Breast epithelium (tissue), 3 donors: ENCODE measurements around the gene SYNE1.

Source experiments
- CTCF ChIP-seq, 3 donors: fragments of 450-650 bp; IDR thresholded peaks; one replicate each; pipeline ENCODE4 v1.5.1; 2016 to 2017; ENCODE audit warnings: antibody characterized with exemption in 3 of 3, mild to moderate bottlenecking in 3 of 3, moderate library complexity in 3 of 3
- POLR2A ChIP-seq: fragments of 450-650 bp; IDR thresholded peaks from one replicate; pipeline ENCODE4 v1.6.1; 2016; ENCODE audit warnings: antibody characterized with exemption, mild to moderate bottlenecking, moderate library complexity

- TF ChIP-seq CTCF (IDR thresholded peaks at IDR 0.05) (no peak), POLR2A (no peak)
Measured at GRCh38 chr6:152223636-152224035, 413.5 kb downstream of the SYNE1 start.
